HG03139 (cell line): ENCODE measurements around the gene SPECC1.
"Not testable (repeated sequence)": the region's sequence is repeated elsewhere in the genome, so short reads cannot be mapped to it uniquely, and the experiment has no call there.

ENCODE experiments used
- ATAC-seq: cut with Tn5 transposase; IDR thresholded peaks from one replicate; pipeline ENCODE4 v1.9.1; 2021; ENCODE audit not compliant: unreplicated experiment

The SPECC1 gene

DNA sequence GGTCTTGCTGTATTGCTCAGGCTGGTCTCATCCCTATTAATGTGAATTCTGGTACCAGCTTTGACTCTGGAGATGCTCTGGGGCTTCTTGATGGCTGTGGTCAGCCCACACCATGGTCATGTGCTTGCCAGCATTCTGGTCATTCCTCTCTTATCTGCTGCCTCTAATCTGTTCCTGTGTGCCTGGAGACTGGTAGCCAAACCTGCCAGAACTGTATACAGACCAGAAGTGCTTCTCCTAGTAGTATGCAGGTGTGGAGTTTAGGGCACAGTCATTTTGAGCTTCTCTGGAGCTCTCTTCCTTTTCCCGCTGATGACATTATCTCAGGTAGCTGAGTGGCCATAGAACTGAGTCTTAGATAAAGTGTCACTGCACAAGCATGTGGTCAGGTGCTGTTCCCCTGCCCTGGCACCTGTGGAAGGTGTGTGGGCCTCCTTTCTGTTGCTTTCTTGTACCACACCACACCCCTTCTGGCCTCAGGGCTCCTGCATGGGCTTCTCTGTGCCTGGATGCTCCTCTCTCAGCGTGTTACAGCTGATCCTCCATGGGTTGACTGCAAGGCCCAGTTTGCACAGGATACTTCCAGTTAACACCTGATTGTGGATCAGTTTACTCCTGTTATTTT lies 162.7 kb downstream of the SPECC1 start:
- no peak for ATAC-seq

DNA sequence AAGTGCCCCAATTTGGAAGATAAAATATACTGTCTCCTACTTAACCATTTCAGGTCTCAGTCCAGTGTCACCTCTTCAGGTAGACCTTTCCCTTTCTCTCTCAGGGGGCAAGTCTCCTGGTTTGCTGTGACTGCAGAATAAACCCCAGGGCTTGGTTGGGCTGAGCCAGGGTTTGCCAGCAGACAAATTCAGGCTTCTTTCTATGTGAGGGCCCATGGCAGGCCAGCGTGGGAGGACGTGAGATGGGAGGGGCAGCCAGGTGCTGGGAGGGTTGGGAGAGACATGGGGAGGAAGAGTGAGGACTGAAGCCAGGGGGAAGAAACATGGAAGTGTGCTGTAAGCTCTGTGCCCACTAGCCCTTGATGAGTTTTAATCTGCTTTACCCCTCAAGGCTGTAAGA lies 163.2 kb downstream of the SPECC1 start:
- no peak for ATAC-seq

DNA sequence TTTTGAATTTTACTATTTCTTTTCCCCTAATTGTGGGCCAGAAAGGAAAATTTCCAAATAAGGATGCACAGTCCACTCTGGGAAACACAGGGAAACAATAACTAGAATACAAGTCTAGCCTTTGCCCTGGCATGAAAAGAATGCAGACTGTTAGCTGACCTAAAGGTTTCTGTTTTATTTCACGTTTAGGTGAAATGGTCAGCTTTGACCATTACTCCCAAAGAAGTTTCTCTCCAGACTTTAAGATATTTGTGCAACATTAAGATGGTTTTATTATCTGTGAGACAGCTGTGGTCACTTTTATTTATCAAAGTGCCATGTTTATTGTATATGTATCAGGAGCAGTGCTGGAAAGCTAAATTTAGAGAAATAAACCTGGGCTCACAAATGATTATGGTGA lies 163.9 kb downstream of the SPECC1 start:
- ATAC-seq: no peak

DNA sequence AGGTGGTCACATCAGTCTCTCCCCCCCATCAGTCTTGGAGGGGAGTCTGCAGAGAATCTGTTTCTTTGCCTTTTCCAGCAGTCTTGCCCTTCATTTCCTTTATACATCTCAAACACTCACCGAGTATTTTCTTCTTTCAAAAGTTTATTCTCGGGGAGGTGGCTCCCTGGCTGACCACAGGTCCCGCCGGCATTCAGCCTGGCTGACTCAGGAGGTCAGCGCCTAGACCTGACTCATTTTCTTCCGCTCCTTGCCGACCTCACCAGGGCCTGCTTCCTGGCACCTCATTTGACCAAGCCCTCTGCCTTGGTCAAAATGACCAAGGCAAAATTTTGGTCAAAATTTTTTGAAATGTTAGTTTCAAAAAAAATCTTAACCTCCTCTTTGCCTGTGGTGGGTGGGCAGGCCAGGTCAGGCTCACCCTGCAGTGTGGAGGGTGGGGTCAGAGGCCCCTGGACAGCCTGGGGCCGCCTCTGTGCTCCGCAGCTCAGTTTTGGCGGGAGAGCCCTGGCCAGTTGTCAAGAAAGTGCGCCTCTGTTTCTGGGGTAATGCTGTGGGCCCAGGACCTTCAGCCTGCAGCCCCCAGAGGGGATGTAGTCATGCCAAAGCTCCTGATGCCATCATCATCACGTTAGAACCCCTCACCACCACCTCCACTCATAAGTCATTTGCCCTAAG lies 165.6 kb downstream of the SPECC1 start:
- ATAC-seq: no peak

DNA sequence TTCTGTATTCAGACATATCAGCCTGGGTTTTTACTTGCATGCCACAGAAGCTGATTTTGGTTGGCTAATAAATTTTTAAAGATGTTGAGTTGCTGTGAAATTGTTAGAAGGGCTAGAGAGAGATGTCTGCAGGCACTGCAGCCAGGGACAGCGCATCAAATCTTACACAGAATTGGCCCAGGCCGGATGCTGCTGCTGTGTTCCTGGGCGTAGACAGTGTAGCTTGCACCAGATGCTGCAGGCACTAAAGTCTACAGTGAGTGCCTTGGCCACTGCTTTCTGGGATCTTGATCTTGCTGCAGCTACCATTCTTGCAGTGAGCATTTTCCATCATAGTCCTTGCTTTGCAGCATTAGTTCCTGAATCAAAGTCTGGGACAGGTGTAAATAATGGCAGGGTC lies 169.9 kb downstream of the SPECC1 start:
- no peak for ATAC-seq

- ATAC-seq: no peak
These were observed 171.5 kb downstream of the SPECC1 start for GRCh38 chr17:20180661-20181060.

GRCh38 chr17:20184181-20184580 lies 175.0 kb downstream of the SPECC1 start:
- ATAC-seq: no peak

- no peak for ATAC-seq
These were observed 175.9 kb downstream of the SPECC1 start for GRCh38 chr17:20184977-20185619.

- no peak for ATAC-seq
These were observed 177.9 kb downstream of the SPECC1 start for GRCh38 chr17:20187049-20187448.

GRCh38 chr17:20189302-20189701 lies 180.1 kb downstream of the SPECC1 start:
- ATAC-seq: no peak

DNA sequence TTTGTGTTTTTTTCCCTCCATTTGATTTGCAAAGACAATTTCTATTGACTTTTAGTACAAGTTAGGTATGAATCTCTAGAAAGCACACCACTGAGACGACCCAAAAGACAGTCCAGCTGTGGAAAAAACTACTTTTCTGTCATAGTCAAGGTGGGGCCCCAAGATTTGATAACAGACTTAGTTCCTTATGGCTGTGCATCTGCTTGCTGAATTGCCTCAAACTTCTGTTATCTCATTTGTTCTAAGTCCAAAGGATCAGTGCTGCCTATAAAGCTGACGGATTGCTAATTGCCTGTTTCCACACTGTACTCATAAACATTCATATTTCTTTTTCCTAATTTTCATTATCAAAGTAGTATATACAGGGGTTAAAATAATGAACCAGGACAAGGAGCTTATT lies 180.8 kb downstream of the SPECC1 start:
- no peak for ATAC-seq

DNA sequence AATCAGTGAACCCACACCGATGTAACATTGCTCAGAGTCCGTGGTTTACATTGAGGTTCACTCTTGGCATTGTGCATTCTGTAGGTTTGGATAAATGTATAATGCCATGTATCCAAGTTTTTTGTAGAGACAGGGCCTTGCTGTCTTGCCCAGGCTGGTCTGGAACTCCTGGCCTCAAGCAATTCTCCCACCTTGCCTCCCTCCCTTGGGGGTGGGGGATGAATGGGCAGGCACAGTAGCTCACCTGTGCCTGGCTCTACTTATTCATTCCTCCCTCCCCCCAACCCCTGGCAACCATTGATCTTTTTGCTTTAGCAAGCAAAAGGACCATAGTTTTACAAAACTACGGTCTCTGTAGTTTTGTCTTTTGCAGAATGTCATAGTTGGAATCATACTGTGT lies 181.4 kb downstream of the SPECC1 start:
- ATAC-seq: no peak

DNA sequence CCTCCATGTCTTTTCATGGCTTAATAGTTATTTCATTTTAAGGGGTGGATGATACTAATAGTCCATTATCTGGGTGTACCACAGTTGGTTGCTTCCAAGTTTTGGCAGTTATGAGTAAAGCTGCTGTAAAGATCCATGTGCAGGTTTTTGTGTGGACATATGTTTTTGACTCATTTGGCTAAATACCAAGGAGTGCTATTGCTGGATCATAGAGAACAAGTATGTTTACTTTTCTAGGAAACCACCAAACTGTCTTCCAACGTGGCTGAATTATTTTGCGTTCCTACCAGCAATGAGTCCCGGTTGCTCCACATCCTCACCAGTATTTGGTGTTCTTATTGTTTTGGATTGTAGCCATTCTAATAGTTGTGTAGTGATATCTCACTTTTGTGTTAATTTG lies 181.9 kb downstream of the SPECC1 start:
- no peak for ATAC-seq

- not testable (repeated sequence) for ATAC-seq
These were observed 187.1 kb downstream of the SPECC1 start for GRCh38 chr17:20196286-20196685.

- no peak for ATAC-seq
These were observed 188.2 kb downstream of the SPECC1 start for GRCh38 chr17:20197272-20197926.

GRCh38 chr17:20200016-20200795 lies 191.0 kb downstream of the SPECC1 start:
- ATAC-seq: no peak

DNA sequence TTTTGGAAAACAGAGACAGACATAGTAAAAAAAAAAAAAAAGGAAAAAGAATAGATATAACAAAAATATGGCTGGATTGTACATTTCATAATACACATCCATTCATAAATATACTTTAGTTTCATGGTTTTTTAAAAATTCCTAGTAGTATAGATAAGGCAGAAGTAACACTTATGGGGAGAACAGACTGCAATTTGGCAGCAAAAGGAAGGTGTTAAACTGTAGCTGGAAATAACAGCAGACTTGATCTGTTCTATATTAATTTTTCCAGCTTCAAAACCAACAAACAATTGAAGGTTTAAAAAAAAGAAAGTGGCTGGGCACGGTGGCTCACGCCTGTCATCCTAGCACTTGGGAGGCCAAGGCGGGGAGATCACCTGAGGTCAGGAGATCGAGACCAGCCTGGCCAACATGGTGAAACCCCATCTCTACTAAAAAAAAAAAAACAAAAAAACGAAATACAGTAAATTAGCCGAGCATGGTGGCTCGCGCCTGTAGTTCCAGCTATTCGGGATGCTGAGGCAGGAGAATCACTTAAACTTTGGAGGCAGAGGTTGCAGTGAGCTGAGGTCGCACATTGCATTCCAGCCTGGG lies 191.8 kb downstream of the SPECC1 start:
- ATAC-seq: no peak

DNA sequence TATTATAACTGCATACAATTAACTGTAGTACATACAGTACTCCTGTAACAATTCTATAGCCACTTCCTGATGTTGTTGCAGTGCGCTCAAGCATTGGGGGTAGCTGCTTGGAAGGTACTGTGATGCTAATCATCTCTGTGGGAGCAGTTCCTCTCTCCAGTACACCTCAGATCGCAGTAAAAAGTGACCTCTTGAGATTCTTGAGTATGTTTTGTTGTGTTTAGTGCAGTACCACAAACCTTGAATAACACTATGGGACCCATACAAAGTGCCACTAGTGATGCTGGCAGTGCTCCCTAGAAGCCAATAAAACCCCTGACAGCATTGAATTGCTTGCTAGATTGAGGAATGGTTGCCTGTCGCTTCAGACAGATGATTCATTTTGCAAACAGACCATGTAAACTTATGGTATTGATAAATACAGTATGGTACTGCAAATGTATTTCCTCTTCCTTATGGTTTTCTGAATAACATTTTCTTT lies 193.0 kb downstream of the SPECC1 start:
- no peak for ATAC-seq

DNA sequence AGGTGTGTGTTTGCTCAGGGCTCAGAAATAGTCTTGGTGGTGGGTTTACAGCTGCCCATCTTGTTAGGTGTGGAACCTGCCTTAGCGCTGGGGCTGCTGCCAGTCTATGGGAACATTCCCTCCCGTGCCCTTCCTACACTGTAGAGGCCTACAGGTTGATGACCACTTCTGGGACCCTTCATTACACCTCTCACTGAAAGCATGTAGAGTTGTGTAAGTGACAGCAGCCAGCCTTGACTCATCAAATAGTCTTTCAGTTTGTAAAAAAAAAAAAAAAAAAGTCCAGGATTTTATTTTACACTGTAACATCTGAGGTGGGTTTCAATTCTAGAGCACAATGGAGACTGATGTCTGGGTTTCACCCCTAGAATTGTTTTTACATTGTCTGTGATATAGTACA lies 193.9 kb downstream of the SPECC1 start:
- ATAC-seq: no peak

DNA sequence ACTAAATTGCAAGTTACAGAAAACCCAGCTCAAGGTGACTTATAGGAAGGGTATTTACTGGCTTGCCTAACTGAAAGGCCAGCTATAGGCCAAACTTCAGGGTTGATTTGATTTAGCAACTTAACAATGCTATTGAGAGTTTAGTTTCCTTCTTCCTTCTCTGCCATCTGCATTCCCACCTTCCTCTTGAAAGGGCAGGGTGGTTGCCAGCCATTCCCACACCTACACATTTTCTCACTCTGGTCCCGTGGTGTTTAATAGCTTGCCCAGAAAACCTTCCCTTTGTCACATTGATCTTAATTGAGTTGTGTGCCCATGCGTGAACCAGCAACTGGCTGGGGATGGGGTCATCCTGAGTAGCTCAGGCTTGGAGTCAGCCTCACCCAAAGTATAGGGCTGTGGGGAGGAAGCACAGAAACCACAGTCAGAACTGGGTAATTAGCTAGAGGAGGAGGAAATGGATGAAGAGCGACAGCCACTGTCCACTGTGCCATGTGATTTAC lies 194.7 kb downstream of the SPECC1 start:
- ATAC-seq: no peak
